ENCODE data around the gene SLC16A4.
"Not testable (repeated sequence)": the region's sequence is repeated elsewhere in the genome, so short reads cannot be mapped to it uniquely, and the experiment has no call there.

SLC16A4 gene

DNA sequence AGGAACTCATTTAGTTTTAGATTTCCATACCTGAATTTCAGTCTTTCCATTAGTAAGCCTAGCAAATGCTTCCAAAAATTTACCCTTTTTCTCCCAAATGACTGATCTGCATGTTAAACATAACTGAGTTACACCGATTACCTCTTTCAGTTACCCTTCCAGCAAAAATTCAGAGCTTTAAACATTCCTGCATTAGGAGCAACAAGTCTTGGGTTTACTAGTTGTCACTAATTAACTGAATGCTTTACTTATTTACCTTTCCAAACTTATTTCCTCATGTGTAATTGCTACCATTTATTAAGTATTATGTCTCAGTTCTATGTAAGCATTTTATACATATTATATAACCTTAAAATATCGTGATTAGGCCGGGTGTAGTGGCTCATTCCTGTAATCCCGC is 13.6 kb upstream of the SLC16A4 start:
- DNase-seq (ENCODE audit: extremely low read depth, insufficient read length), result no peak
- Histone ChIP-seq H3K27me3 (replicated peaks; ENCODE audit: control insufficient read depth, insufficient read depth, low read length) (no peaks in the 10 kb centered on the region), H3K4me3 (replicated peaks; ENCODE audit: low read depth, low read length) (no peak overlapping the region), H3K36me3 (ENCODE audit: control insufficient read depth, insufficient read depth, low read length) (peaks cover 7% of the 10 kb centered on the region)
- TF ChIP-seq, protein P1, sequence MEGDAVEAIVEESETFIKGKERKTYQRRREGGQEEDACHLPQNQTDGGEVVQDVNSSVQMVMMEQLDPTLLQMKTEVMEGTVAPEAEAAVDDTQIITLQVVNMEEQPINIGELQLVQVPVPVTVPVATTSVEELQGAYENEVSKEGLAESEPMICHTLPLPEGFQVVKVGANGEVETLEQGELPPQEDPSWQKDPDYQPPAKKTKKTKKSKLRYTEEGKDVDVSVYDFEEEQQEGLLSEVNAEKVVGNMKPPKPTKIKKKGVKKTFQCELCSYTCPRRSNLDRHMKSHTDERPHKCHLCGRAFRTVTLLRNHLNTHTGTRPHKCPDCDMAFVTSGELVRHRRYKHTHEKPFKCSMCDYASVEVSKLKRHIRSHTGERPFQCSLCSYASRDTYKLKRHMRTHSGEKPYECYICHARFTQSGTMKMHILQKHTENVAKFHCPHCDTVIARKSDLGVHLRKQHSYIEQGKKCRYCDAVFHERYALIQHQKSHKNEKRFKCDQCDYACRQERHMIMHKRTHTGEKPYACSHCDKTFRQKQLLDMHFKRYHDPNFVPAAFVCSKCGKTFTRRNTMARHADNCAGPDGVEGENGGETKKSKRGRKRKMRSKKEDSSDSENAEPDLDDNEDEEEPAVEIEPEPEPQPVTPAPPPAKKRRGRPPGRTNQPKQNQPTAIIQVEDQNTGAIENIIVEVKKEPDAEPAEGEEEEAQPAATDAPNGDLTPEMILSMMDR (IDR thresholded peaks at IDR 0.05; ENCODE audit: insufficient read depth, low read length, poor library complexity, severe bottlenecking), result no peak

DNA sequence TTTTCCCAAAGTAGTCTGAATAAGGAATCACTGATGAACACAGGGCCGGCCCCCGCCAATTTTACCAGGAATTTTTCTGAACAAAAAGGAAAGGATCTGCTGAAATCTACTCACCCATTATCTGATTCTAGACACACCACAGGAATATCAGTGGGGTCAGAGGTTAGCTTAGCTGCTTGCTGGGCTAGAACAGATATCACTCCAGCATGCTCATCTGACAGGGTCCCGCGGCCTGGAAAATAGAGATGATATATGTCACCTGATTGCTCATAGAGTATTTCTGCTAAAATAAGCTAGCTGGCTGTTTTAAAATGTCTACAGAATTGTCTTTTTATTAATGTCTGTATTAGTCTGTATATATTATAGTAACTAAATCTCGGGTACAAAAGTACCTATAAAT is 13.0 kb upstream of the SLC16A4 start:
- Histone ChIP-seq H3K27me3 (replicated peaks; ENCODE audit: control insufficient read depth, insufficient read depth, low read length) (no peaks in the 10 kb centered on the region), H3K36me3 (ENCODE audit: control insufficient read depth, insufficient read depth, low read length) (peaks cover 7% of the 10 kb centered on the region), H3K4me3 (replicated peaks; ENCODE audit: low read depth, low read length) (no peak overlapping the region)
- no peak for DNase-seq (ENCODE audit: extremely low read depth, insufficient read length)
- TF ChIP-seq, protein P1 (IDR thresholded peaks at IDR 0.05; ENCODE audit: insufficient read depth, low read length, poor library complexity, severe bottlenecking), result no peak

DNA sequence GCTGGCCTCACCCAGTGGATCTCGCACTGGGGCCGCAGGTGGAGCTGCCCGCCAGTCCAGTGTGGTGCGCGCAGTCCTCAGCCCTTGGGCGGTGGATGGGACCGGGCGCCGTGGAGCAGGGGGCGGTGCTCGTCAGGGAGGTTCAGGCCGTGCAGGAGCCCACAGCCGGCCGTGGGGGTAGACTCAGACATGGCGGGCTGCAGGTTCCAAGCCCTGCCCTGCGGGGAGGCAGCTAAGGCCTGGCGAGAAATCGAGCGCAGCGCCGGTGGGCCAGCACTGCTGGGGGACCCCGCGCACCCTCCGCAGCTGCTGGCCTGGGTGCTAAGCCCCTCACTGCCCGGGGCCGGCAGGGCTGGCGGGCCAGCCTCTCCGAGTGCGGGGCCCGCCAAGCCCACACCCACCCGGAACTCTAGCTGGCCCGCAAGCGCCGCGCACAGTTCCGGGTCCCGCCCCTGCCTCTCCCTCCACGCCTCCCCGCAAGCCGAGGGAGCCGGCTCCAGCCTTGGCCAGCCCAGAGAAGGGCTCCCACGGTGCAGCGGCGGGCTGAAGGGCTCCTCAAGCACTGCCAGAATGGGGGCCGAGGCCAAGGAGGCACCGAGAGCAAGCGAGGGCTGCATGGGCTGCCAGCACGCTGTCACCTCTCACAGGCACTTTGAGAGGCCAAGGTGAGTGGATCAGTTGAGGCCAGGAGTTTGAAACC is 5.6 kb upstream of the SLC16A4 start:
- not testable (repeated sequence) for DNase-seq (ENCODE audit: extremely low read depth, insufficient read length); H3K27me3 ChIP-seq (replicated peaks; ENCODE audit: control insufficient read depth, insufficient read depth, low read length); H3K4me3 ChIP-seq (replicated peaks; ENCODE audit: low read depth, low read length); H3K36me3 ChIP-seq (ENCODE audit: control insufficient read depth, insufficient read depth, low read length)

DNA sequence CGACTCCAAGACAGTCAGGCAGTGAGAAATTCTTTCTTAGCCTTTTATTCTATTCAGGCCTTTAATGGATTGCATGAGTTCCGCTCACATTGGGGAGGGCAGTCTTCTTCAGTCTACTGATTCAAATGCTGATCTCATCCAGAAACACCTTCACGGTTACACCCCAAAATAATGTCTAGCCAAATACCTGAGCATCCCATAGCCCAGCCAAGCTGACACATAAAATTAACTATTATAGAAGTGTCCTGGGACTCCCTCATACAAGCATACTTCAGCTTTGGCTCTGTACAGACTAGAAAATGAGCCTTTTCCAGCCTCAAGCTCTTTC is 3.6 kb upstream of the SLC16A4 start:
- H3K36me3 ChIP-seq (ENCODE audit: control insufficient read depth, insufficient read depth, low read length), result no peaks in the 10 kb centered on the region; the same call in 1 of the 2 replicates
- TF ChIP-seq, protein P1 (IDR thresholded peaks at IDR 0.05; ENCODE audit: insufficient read depth, low read length, poor library complexity, severe bottlenecking), result no peak
- no peak overlapping the region for H3K4me3 ChIP-seq (replicated peaks; ENCODE audit: low read depth, low read length)
- H3K27me3 ChIP-seq (replicated peaks; ENCODE audit: control insufficient read depth, insufficient read depth, low read length), result no peaks in the 10 kb centered on the region
- DNase-seq (ENCODE audit: extremely low read depth, insufficient read length), result no peak

DNA sequence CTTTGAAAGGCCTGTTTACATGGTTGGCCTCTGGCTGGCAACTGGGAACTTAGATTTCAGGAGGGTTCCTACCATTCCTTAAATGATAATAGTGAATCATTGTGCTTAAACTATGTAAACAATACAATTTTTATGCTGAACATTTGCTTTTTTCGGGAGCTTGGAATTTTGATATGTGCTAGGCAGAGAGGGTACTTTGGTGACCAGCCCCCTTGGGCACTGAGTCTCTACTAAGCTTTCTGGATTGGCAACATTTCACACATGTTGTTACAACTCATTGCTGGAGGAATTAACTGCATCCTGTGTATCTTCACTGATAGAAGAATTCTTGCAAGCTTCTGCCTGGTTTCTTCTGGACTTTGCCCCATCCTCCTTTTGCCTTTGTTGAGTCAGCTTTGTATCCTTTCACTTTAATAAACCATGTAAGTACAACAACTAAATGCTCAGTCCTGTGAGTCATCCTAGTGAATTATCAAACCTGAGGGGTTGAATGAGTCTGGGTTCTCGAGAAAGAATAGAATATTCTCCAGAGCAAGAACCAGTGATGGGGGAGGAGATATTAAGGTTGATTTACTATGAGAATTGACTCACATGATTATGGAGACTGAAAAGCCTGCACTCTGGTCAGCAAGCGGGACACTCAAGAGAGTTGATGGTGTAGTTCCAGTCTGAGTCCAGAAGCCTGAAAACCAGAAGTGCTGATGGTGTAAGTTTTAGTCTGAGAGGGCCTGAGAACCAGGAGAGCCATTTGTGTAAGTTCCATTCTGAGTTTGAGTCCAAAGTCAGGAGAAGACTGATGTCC is 3.1 kb upstream of the SLC16A4 start:
- DNase-seq (ENCODE audit: extremely low read depth, insufficient read length), result no peak
- TF ChIP-seq, protein P1 (IDR thresholded peaks at IDR 0.05; ENCODE audit: insufficient read depth, low read length, poor library complexity, severe bottlenecking), result no peak

GRCh38 chr1:110393286-110393685 is 2.5 kb upstream of the SLC16A4 start:
- H3K36me3 ChIP-seq (ENCODE audit: control insufficient read depth, insufficient read depth, low read length), result no peaks in the 10 kb centered on the region; the same call in 1 of the 2 replicates
- no peak for DNase-seq (ENCODE audit: extremely low read depth, insufficient read length)
- TF ChIP-seq, protein P1 (IDR thresholded peaks at IDR 0.05; ENCODE audit: insufficient read depth, low read length, poor library complexity, severe bottlenecking), result no peak
- H3K27me3 ChIP-seq (replicated peaks; ENCODE audit: control insufficient read depth, insufficient read depth, low read length), result no peaks in the 10 kb centered on the region
- no peak overlapping the region for H3K4me3 ChIP-seq (replicated peaks; ENCODE audit: low read depth, low read length)

More for the DNA sequence above, 3.1 kb upstream of the SLC16A4 start:
- Histone ChIP-seq H3K27me3 (replicated peaks; ENCODE audit: control insufficient read depth, insufficient read depth, low read length) (no peaks in the 10 kb centered on the region), H3K36me3 (ENCODE audit: control insufficient read depth, insufficient read depth, low read length) (no peaks in the 10 kb centered on the region; the same call in 1 of the 2 replicates), H3K4me3 (replicated peaks; ENCODE audit: low read depth, low read length) (no peak overlapping the region)
